WTC11 (cell line): ENCODE data around the gene CHST13. TPM values are rescaled to one million over a fixed set of nuclear protein-coding genes. Genes with fewer than 3 reads are reported as not detected.

Experiments used
- ATAC-seq: fragments of 200-7000 bp; cut with Tn5 transposase; 2 replicates; pipeline ENCODE4 v1.10.0; 2021; ENCODE audit warnings: mild to moderate bottlenecking, moderate library complexity
- CTCF ChIA-PET: fragments of 300-600 bp; sonication (Branson Sonifier 250); formaldehyde crosslinking; loops from one replicate; lab custom pipeline; 2021; ENCODE audit warnings: antibody characterized with exemption; lab: Charles Lee
- POLR2A ChIA-PET: fragments of 350-600 bp; sonication (Branson Sonifier 250); formaldehyde crosslinking; loops from one replicate; lab custom pipeline; 2021; ENCODE audit warnings: antibody characterized with exemption; lab: Charles Lee
- DNase-seq: peaks from one replicate; pipeline ENCODE4 v3.0.0; 2021; ENCODE audit warnings: low spot score
- H3K27ac Mint-ChIP-seq: 2 replicates; pipeline ENCODE4 v1.8.0; 2021; ENCODE audit warnings: mixed read lengths
- H3K27me3 Mint-ChIP-seq: 2 replicates; pipeline ENCODE4 v1.8.0; 2021; ENCODE audit warnings: low read depth, mild to moderate bottlenecking, moderate library complexity, mixed read lengths
- H3K36me3 Mint-ChIP-seq: 2 replicates; pipeline ENCODE4 v1.8.0; 2021; ENCODE audit warnings: mixed read lengths
- H3K4me1 Mint-ChIP-seq: 2 replicates; pipeline ENCODE4 v1.8.0; 2022; ENCODE audit warnings: mixed read lengths
- H3K4me3 Mint-ChIP-seq: 2 replicates; pipeline ENCODE4 v1.8.0; 2021; ENCODE audit warnings: mild to moderate bottlenecking, moderate library complexity, mixed read lengths
- H3K9me3 Mint-ChIP-seq: 2 replicates; pipeline ENCODE4 v1.8.0; 2021; ENCODE audit warnings: mixed read lengths
- EMX1 ChIP-seq: fragments of 250-450 bp; sonication (Bioruptor Pico); IDR thresholded peaks from 2 replicates; pipeline ENCODE4 v1.8.0; 2021; ENCODE audit warnings: mild to moderate bottlenecking
- GRHL2 ChIP-seq: fragments of 250-450 bp; sonication (Bioruptor Pico); IDR thresholded peaks from 2 replicates; pipeline ENCODE4 v1.8.0; 2022; ENCODE audit warnings: mild to moderate bottlenecking, moderate library complexity; ENCODE audit not compliant: insufficient replicate concordance, severe bottlenecking
- HMGA2 ChIP-seq: fragments of 250-450 bp; sonication (Bioruptor Pico); IDR thresholded peaks from 2 replicates; pipeline ENCODE4 v1.4.0; 2021; ENCODE audit warnings: mild to moderate bottlenecking, moderate library complexity
- KAT7 ChIP-seq: sonication (generic); formaldehyde crosslinking; IDR thresholded peaks from 2 replicates; pipeline ENCODE4 v1.8.1; 2023; ENCODE audit warnings: missing genetic modification reagents, mild to moderate bottlenecking, borderline replicate concordance
- MXD4 ChIP-seq: fragments of 250-450 bp; sonication (Bioruptor Pico); IDR thresholded peaks from 2 replicates; pipeline ENCODE4 v1.8.0; 2021; ENCODE audit warnings: mild to moderate bottlenecking, moderate library complexity, borderline replicate concordance
- NFE2L1 ChIP-seq: sonication (generic); formaldehyde crosslinking; IDR thresholded peaks from 2 replicates; pipeline ENCODE4 v1.8.1; 2023; ENCODE audit warnings: missing genetic modification reagents
- NR1H2 ChIP-seq: sonication (generic); formaldehyde crosslinking; IDR thresholded peaks from 2 replicates; pipeline ENCODE4 v1.9.0; 2021; ENCODE audit warnings: mild to moderate bottlenecking, moderate library complexity, missing genetic modification reagents
- OVOL2 ChIP-seq: fragments of 250-450 bp; sonication (Bioruptor Pico); IDR thresholded peaks from 2 replicates; pipeline ENCODE4 v1.9.0; 2021; ENCODE audit warnings: mild to moderate bottlenecking, borderline replicate concordance
- SMAD3 ChIP-seq: sonication (generic); formaldehyde crosslinking; IDR thresholded peaks from 2 replicates; pipeline ENCODE4 v1.8.0; 2022; ENCODE audit warnings: missing genetic modification reagents, mild to moderate bottlenecking, borderline replicate concordance
- SOX15 ChIP-seq: fragments of 250-450 bp; sonication (Bioruptor Pico); IDR thresholded peaks from 2 replicates; pipeline ENCODE4 v1.9.0; 2021; ENCODE audit warnings: mild to moderate bottlenecking
- ZNF232 ChIP-seq: sonication (generic); formaldehyde crosslinking; IDR thresholded peaks from 2 replicates; pipeline ENCODE4 v1.8.0; 2022; ENCODE audit warnings: mild to moderate bottlenecking, missing genetic modification reagents
- ZNF263 ChIP-seq: sonication (generic); formaldehyde crosslinking; IDR thresholded peaks from 2 replicates; pipeline ENCODE4 v1.8.1; 2022; ENCODE audit warnings: low read depth, mild to moderate bottlenecking, moderate library complexity, missing genetic modification reagents
- ZNF317 ChIP-seq: sonication (generic); formaldehyde crosslinking; IDR thresholded peaks from 2 replicates; pipeline ENCODE4 v1.8.1; 2023; ENCODE audit warnings: low read depth, mild to moderate bottlenecking, moderate library complexity, missing genetic modification reagents, borderline replicate concordance
- ZNF396 ChIP-seq: fragments of 250-450 bp; sonication (Bioruptor Pico); IDR thresholded peaks from 2 replicates; pipeline ENCODE4 v1.8.0; 2021; ENCODE audit warnings: mild to moderate bottlenecking, moderate library complexity, borderline replicate concordance
- ZNF416 ChIP-seq: fragments of 250-450 bp; sonication (Bioruptor Pico); IDR thresholded peaks from 2 replicates; pipeline ENCODE4 v1.9.0; 2021; ENCODE audit warnings: mild to moderate bottlenecking, inconsistent platforms
- total RNA-seq: library from RNA; stranded (reverse); gene quantifications from 3 replicates; pipeline ENCODE4 v1.2.3, GENCODE V29; 2021
- TF ChIP-seq, protein P1 (sequence below): sonication (generic); formaldehyde crosslinking; IDR thresholded peaks from 2 replicates; pipeline ENCODE4 v1.8.0; 2023; ENCODE audit warnings: mild to moderate bottlenecking, missing genetic modification reagents
- TF ChIP-seq, protein P2 (sequence below): sonication (generic); formaldehyde crosslinking; IDR thresholded peaks from 2 replicates; pipeline ENCODE4 v1.8.0; 2022; ENCODE audit warnings: missing genetic modification reagents
- TF ChIP-seq, protein P3 (sequence below): sonication (generic); formaldehyde crosslinking; IDR thresholded peaks from 2 replicates; pipeline ENCODE4 v1.8.1; 2023; ENCODE audit warnings: mild to moderate bottlenecking, missing genetic modification reagents, borderline replicate concordance
- TF ChIP-seq, protein P4 (sequence below): fragments of 250-450 bp; sonication (Bioruptor Pico); IDR thresholded peaks from 2 replicates; pipeline ENCODE4 v2.1.2; 2022; ENCODE audit warnings: mild to moderate bottlenecking, moderate library complexity
- TF ChIP-seq, protein P5 (sequence below): sonication (generic); formaldehyde crosslinking; IDR thresholded peaks from 2 replicates; pipeline ENCODE4 v1.8.1; 2022; ENCODE audit warnings: low read depth, mild to moderate bottlenecking, moderate library complexity, missing genetic modification reagents, borderline replicate concordance

CHST13 gene
- total RNA-seq, 1 experiment from 2014 or later, result 4.1 TPM

GRCh38 chr3:126558336-126559071 is 34.5 kb downstream of the CHST13 start, which contains the start of gene C3orf22:
C3orf22 (minus strand) TSS chr3:126558932; CDS start chr3:126553390, 5,542 bp downstream.
- no peaks in the 10 kb centered on the region for H3K36me3 Mint-ChIP-seq
- H3K27ac Mint-ChIP-seq, result no peak within 1 kb of the TSS
- DNase-seq (no peak), ATAC-seq (no peak)
- H3K9me3 Mint-ChIP-seq, result peaks cover 11% of the 10 kb centered on the region
- POLR2A ChIA-PET, result no interaction called here
- H3K4me1 Mint-ChIP-seq, result peaks cover 3% of the 10 kb centered on the region; the same call in 1 of the 2 replicates
- H3K4me3 Mint-ChIP-seq, result no peak within 1 kb of the TSS
- no peaks in the 10 kb centered on the region; the same call in 1 of the 2 replicates for H3K27me3 Mint-ChIP-seq
- CTCF ChIA-PET, result interaction anchor here (1.1 kb wide), 1 partner anchor 10 kb away, joined by 3 read pairs; no protein-coding TSS in a partner anchor
- TF ChIP-seq MXD4 (CRISPR knock-in tag) (no peak), ZNF232 (no peak), OVOL2 (CRISPR knock-in tag) (no peak), KAT7 (no peak), ZNF317 (CRISPR knock-in tag) (no peak), GRHL2 (CRISPR knock-in tag) (no peak), EMX1 (no peak), NR1H2 (CRISPR knock-in tag) (no peak), HMGA2 (CRISPR knock-in tag) (no peak), NFE2L1 (no peak), SMAD3 (CRISPR knock-in tag) (no peak), SOX15 (CRISPR knock-in tag) (no peak), ZNF396 (CRISPR knock-in tag) (no peak), ZNF416 (CRISPR knock-in tag) (no peak), ZNF263 (no peak)
- TF ChIP-seq, protein P1, sequence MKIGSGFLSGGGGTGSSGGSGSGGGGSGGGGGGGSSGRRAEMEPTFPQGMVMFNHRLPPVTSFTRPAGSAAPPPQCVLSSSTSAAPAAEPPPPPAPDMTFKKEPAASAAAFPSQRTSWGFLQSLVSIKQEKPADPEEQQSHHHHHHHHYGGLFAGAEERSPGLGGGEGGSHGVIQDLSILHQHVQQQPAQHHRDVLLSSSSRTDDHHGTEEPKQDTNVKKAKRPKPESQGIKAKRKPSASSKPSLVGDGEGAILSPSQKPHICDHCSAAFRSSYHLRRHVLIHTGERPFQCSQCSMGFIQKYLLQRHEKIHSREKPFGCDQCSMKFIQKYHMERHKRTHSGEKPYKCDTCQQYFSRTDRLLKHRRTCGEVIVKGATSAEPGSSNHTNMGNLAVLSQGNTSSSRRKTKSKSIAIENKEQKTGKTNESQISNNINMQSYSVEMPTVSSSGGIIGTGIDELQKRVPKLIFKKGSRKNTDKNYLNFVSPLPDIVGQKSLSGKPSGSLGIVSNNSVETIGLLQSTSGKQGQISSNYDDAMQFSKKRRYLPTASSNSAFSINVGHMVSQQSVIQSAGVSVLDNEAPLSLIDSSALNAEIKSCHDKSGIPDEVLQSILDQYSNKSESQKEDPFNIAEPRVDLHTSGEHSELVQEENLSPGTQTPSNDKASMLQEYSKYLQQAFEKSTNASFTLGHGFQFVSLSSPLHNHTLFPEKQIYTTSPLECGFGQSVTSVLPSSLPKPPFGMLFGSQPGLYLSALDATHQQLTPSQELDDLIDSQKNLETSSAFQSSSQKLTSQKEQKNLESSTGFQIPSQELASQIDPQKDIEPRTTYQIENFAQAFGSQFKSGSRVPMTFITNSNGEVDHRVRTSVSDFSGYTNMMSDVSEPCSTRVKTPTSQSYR, result no peak
- TF ChIP-seq, protein P2, sequence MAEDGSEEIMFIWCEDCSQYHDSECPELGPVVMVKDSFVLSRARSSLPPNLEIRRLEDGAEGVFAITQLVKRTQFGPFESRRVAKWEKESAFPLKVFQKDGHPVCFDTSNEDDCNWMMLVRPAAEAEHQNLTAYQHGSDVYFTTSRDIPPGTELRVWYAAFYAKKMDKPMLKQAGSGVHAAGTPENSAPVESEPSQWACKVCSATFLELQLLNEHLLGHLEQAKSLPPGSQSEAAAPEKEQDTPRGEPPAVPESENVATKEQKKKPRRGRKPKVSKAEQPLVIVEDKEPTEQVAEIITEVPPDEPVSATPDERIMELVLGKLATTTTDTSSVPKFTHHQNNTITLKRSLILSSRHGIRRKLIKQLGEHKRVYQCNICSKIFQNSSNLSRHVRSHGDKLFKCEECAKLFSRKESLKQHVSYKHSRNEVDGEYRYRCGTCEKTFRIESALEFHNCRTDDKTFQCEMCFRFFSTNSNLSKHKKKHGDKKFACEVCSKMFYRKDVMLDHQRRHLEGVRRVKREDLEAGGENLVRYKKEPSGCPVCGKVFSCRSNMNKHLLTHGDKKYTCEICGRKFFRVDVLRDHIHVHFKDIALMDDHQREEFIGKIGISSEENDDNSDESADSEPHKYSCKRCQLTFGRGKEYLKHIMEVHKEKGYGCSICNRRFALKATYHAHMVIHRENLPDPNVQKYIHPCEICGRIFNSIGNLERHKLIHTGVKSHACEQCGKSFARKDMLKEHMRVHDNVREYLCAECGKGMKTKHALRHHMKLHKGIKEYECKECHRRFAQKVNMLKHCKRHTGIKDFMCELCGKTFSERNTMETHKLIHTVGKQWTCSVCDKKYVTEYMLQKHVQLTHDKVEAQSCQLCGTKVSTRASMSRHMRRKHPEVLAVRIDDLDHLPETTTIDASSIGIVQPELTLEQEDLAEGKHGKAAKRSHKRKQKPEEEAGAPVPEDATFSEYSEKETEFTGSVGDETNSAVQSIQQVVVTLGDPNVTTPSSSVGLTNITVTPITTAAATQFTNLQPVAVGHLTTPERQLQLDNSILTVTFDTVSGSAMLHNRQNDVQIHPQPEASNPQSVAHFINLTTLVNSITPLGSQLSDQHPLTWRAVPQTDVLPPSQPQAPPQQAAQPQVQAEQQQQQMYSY (CRISPR knock-in tag), result no peak
- TF ChIP-seq, protein P3, sequence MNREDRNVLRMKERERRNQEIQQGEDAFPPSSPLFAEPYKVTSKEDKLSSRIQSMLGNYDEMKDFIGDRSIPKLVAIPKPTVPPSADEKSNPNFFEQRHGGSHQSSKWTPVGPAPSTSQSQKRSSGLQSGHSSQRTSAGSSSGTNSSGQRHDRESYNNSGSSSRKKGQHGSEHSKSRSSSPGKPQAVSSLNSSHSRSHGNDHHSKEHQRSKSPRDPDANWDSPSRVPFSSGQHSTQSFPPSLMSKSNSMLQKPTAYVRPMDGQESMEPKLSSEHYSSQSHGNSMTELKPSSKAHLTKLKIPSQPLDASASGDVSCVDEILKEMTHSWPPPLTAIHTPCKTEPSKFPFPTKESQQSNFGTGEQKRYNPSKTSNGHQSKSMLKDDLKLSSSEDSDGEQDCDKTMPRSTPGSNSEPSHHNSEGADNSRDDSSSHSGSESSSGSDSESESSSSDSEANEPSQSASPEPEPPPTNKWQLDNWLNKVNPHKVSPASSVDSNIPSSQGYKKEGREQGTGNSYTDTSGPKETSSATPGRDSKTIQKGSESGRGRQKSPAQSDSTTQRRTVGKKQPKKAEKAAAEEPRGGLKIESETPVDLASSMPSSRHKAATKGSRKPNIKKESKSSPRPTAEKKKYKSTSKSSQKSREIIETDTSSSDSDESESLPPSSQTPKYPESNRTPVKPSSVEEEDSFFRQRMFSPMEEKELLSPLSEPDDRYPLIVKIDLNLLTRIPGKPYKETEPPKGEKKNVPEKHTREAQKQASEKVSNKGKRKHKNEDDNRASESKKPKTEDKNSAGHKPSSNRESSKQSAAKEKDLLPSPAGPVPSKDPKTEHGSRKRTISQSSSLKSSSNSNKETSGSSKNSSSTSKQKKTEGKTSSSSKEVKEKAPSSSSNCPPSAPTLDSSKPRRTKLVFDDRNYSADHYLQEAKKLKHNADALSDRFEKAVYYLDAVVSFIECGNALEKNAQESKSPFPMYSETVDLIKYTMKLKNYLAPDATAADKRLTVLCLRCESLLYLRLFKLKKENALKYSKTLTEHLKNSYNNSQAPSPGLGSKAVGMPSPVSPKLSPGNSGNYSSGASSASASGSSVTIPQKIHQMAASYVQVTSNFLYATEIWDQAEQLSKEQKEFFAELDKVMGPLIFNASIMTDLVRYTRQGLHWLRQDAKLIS, result no peak
- TF ChIP-seq, protein P4, sequence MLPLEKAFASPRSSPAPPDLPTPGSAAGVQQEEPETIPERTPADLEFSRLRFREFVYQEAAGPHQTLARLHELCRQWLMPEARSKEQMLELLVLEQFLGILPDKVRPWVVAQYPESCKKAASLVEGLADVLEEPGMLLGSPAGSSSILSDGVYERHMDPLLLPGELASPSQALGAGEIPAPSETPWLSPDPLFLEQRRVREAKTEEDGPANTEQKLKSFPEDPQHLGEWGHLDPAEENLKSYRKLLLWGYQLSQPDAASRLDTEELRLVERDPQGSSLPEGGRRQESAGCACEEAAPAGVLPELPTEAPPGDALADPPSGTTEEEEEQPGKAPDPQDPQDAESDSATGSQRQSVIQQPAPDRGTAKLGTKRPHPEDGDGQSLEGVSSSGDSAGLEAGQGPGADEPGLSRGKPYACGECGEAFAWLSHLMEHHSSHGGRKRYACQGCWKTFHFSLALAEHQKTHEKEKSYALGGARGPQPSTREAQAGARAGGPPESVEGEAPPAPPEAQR (CRISPR knock-in tag), result no peak
- TF ChIP-seq, protein P5, sequence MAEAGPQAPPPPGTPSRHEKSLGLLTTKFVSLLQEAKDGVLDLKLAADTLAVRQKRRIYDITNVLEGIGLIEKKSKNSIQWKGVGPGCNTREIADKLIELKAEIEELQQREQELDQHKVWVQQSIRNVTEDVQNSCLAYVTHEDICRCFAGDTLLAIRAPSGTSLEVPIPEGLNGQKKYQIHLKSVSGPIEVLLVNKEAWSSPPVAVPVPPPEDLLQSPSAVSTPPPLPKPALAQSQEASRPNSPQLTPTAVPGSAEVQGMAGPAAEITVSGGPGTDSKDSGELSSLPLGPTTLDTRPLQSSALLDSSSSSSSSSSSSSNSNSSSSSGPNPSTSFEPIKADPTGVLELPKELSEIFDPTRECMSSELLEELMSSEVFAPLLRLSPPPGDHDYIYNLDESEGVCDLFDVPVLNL (CRISPR knock-in tag), result no peak
